Transverse colon (tissue), 4 donors: ENCODE results near the gene DLX3. TPM values are rescaled to one million over a fixed set of nuclear protein-coding genes. Genes with fewer than 3 reads are reported as not detected.

ENCODE experiments used
- DNase-seq: peaks from one replicate; pipeline ENCODE4 v3.0.0-alpha.2; 2019
- H3K27ac ChIP-seq, 4 donors: fragments of 200-600 bp; sonication (generic); 2 replicates each; pipeline ENCODE4 v1.5.1; 2016 to 2018; ENCODE audit warnings: inconsistent platforms in 4 of 4
- H3K27me3 ChIP-seq: fragments of 200-600 bp; sonication (generic); 2 replicates; pipeline ENCODE4 v1.5.1; 2017; ENCODE audit warnings: inconsistent platforms
- H3K36me3 ChIP-seq, 4 donors: fragments of 200-600 bp; sonication (generic); 2 replicates each; pipeline ENCODE4 v1.5.1; 2017 to 2019; ENCODE audit warnings: inconsistent platforms in 4 of 4
- H3K4me1 ChIP-seq, 4 donors: fragments of 200-600 bp; sonication (generic); 2 replicates each; pipeline ENCODE4 v1.5.1; 2017 to 2020; ENCODE audit warnings: inconsistent platforms in 4 of 4
- H3K4me3 ChIP-seq, 4 donors: fragments of 200-600 bp; sonication (generic); 1 replicate in 1 of 4; 2 replicates in 3 of 4; pipeline versions ENCODE4 v1.5.1 to v1.6.1; 2017 to 2019; ENCODE audit warnings: inconsistent platforms in 4 of 4
- H3K9me3 ChIP-seq, 2 donors: fragments of 200-600 bp; sonication (generic); 2 replicates each; pipeline ENCODE4 v1.5.1; 2017 to 2019; ENCODE audit warnings: inconsistent platforms in 2 of 2
- EP300 ChIP-seq: sonication (generic); formaldehyde crosslinking; IDR thresholded peaks from one replicate; pipeline ENCODE4 v1.6.1; 2017; ENCODE audit warnings: antibody characterized with exemption, low read depth
- POLR2A ChIP-seq: fragments of 450-650 bp; IDR thresholded peaks from one replicate; pipeline ENCODE4 v1.6.1; 2016; ENCODE audit warnings: antibody characterized with exemption, mild to moderate bottlenecking, moderate library complexity
- POLR2AphosphoS5 ChIP-seq, 3 donors: sonication (generic); formaldehyde crosslinking; IDR thresholded peaks; one replicate each; pipeline ENCODE4 v1.6.1; 2016; ENCODE audit warnings: antibody characterized with exemption in 3 of 3
- WGBS, 2 donors: methylation state at CpG; one replicate each; pipeline ENCODE4 v1.1.5; 2018; ENCODE audit warnings: low coverage in 1 of 2; 5-methylcytosine and 5-hydroxymethylcytosine counted together
- in situ Hi-C, 4 donors: fragments of 200-750 bp; cut with MboI; loops; one replicate each; pipeline versions ENCODE4 v1.15.0 to v1.15.1; 2017; ENCODE audit warnings: low sequenced_read_pairs in 3 of 4, low pct_ligation_motif_present in 1 of 4, low pct_unique_long_range_greater_than_20kb in 1 of 4
- intact Hi-C: fragments of 100-400 bp; cut with DNase I; formaldehyde crosslinking; loops from one replicate; pipeline ENCODE4 v1.15.1; 2023; ENCODE audit warnings: low total_unique reads
- total RNA-seq, 4 donors: library from RNA; depleted of rRNA; stranded (reverse); fragments of >200 nt; gene quantifications; one replicate each; pipeline ENCODE4 v1.1.0, GENCODE V29; 2016
- TF ChIP-seq, protein P1 (sequence below), 5 experiments: fragments of 200-600 bp in 3 of 5; fragments of 450-650 bp in 2 of 5; sonication (generic) in 3 of 5; IDR thresholded peaks; 1 replicate in 2 of 5; 2 replicates in 3 of 5; pipeline ENCODE4 v1.5.1; 2016 to 2017; ENCODE audit warnings: antibody characterized with exemption in 5 of 5, inconsistent platforms in 3 of 5, mild to moderate bottlenecking in 2 of 5, moderate library complexity in 1 of 5

DLX3 gene
- total RNA-seq, 4 donors from 2014 or later, result not detected

DNA sequence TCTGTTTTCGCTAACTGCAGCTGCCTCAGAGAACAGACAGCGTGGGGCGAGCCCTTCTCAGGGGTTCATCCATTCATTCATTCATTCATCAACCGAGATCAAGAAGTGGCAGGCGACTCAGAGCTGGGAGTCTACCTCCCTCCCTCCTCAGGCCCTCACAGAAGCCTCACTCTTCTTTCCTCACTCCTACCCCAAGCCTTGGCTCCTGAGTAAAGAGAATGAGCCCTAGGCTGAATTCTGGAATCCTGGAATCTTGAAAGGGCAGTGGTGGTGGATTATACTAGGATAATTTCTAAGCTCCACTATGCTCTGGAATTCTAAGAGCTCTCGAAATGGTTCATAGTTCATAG lies 2.3 kb upstream of the DLX3 start:
- Histone ChIP-seq H3K9me3 (no peaks in the 10 kb centered on the region), H3K27me3 (peaks cover 98% of the 10 kb centered on the region), H3K27ac (no peak overlapping the region), H3K4me3 (peak overlapping the region in 1 of 4 donors; percentile 41), H3K4me1 (peaks cover 18 to 32% (median 28%) of the 10 kb centered on the region in 4 donors), H3K36me3 (no peaks in the 10 kb centered on the region)
- TF ChIP-seq, protein P1, sequence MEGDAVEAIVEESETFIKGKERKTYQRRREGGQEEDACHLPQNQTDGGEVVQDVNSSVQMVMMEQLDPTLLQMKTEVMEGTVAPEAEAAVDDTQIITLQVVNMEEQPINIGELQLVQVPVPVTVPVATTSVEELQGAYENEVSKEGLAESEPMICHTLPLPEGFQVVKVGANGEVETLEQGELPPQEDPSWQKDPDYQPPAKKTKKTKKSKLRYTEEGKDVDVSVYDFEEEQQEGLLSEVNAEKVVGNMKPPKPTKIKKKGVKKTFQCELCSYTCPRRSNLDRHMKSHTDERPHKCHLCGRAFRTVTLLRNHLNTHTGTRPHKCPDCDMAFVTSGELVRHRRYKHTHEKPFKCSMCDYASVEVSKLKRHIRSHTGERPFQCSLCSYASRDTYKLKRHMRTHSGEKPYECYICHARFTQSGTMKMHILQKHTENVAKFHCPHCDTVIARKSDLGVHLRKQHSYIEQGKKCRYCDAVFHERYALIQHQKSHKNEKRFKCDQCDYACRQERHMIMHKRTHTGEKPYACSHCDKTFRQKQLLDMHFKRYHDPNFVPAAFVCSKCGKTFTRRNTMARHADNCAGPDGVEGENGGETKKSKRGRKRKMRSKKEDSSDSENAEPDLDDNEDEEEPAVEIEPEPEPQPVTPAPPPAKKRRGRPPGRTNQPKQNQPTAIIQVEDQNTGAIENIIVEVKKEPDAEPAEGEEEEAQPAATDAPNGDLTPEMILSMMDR (IDR thresholded peaks at IDR 0.05), result no peak
- TF ChIP-seq POLR2AphosphoS5 (IDR thresholded peaks at IDR 0.05), result no peak
- no peak for TF ChIP-seq POLR2A
- no peak for TF ChIP-seq EP300
- intact Hi-C loops, result loop anchor here (5.0 kb wide), 2 partner anchors 115 to 135 kb away; no protein-coding TSS in a partner anchor
- WGBS, 2 donors, result 20 to 27% methylated on average over 1 to 6 of the region's 6 CpGs
- in situ Hi-C loops, result loop anchor here in 2 of 4 donors (10.0 to 25.0 kb wide), 2 partner anchors 132 to 435 kb away; no protein-coding TSS in a partner anchor
- no peak for DNase-seq

DNA sequence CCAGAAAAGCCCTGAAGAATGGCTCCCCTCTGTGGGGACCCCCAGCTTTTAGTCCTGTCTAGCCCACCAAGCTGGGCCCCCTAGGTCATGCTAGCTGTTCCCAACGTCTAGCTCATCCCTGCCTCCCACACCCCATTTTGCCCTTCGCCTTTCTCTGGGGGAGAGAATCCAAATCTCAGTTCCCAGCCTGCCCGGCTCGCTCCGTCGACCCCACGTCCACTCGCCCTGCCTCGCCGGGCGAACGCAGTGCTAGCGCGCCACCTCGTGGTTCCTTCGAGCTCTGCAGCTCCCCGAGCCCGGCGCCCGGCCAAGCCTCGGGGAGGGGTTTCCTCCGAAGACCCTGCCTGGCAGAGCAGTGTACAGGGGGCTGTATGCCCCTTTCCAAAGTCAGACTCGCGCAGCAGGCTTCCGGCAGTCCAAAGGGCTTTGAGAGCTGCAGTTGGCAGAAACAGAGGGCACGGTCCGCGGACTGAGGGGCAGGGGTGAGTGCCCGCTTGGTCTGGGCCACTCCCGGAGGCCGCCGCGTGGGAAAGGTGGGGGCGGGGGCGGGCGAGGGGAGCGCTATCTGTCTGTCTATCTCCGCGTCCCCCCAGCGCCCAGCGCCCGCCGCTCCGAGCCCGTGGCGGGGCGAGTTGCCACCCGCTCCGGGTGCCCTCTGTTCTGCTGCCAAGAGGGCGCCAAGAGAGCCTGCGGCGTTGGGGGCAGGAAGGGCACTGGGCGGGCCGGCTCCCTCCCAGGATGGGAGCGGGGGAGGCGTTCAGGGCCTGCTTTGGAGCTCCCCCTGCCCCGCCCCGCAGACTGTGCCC lies 1.7 kb upstream of the DLX3 start:
- 1% methylated on average over 26 of the region's 58 CpGs; no CpG with 5 or more reads in 1 of the 2 donors for WGBS, 2 donors
- peak; percentile 49 for DNase-seq
- H3K36me3 ChIP-seq, result no peaks in the 10 kb centered on the region
- intact Hi-C loops (loop anchor here (5.0 kb wide), 2 partner anchors 114 to 134 kb away; no protein-coding TSS in a partner anchor), in situ Hi-C loops (loop anchor here in 2 of 4 donors (10.0 to 25.0 kb wide), 2 partner anchors 132 to 434 kb away; no protein-coding TSS in a partner anchor)
- H3K27ac ChIP-seq, result no peak overlapping the region
- H3K4me1 ChIP-seq, result peaks cover 18 to 32% (median 28%) of the 10 kb centered on the region in 4 donors
- peak overlapping the region in 3 of 4 donors; percentile 12 to 41 (median 31) for H3K4me3 ChIP-seq
- no peaks in the 10 kb centered on the region for H3K9me3 ChIP-seq
- TF ChIP-seq, protein P1 (IDR thresholded peaks at IDR 0.05), result peak; percentile 93 to 99 (median 98)
- TF ChIP-seq EP300, result no peak
- H3K27me3 ChIP-seq, result peaks cover 98% of the 10 kb centered on the region

DNA sequence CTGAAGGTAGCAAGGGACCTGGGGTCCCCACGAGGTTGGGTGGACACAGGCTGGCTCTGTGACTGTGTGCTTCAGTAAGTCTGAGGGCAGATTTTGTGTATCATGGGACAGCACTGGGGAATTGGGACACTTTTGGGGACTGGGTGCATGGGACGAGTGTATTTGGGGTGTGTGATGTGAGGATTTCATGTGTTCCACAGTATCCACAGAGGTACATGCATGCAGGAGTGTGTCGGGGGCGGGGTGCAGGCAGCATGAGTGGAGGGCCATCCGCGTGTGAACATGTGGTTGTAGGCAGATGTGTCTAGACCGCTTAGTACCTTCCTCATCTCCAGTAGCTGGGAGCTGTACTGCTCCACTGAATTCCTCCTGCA lies 1.1 kb upstream of the DLX3 start:
- H3K27me3 ChIP-seq, result peaks cover 98% of the 10 kb centered on the region
- in situ Hi-C loops, result loop anchor here in 2 of 4 donors (10.0 to 25.0 kb wide), 2 partner anchors 131 to 434 kb away; no protein-coding TSS in a partner anchor
- H3K9me3 ChIP-seq, result no peaks in the 10 kb centered on the region
- H3K27ac ChIP-seq, result no peak overlapping the region
- no peak overlapping the region for H3K4me3 ChIP-seq
- 59% methylated on average over 7 of the region's 7 CpGs; no CpG with 5 or more reads in 1 of the 2 donors for WGBS, 2 donors
- TF ChIP-seq POLR2A (no peak), POLR2AphosphoS5 (IDR thresholded peaks at IDR 0.05) (no peak), EP300 (no peak)
- TF ChIP-seq, protein P1 (IDR thresholded peaks at IDR 0.05), result no peak
- H3K36me3 ChIP-seq, result no peaks in the 10 kb centered on the region
- peaks cover 18 to 32% (median 28%) of the 10 kb centered on the region in 4 donors for H3K4me1 ChIP-seq
- no peak for DNase-seq
- intact Hi-C loops, result loop anchor here (5.0 kb wide), 2 partner anchors 114 to 134 kb away; no protein-coding TSS in a partner anchor
